ENCODE data around the gene WSCD1.

The WSCD1 gene

GRCh38 chr17:6110592-6110991, 40.4 kb downstream of the WSCD1 start:
- no peak for DNase-seq (ENCODE audit: low read depth)
- TF ChIP-seq CTCF (IDR thresholded peaks at IDR 0.05; ENCODE audit: control insufficient read depth, insufficient read depth, low read depth, low read length, missing control alignments): no peak
- H3K4me3 ChIP-seq (ENCODE audit: control insufficient read depth, low read depth, low read length): no peak overlapping the region

GRCh38 chr17:6120351-6120750, 50.2 kb downstream of the WSCD1 start:
- TF ChIP-seq CTCF (IDR thresholded peaks at IDR 0.05; ENCODE audit: control insufficient read depth, insufficient read depth, low read depth, low read length, missing control alignments): no peak
- no peak for DNase-seq (ENCODE audit: low read depth)
- no peak overlapping the region for H3K4me3 ChIP-seq (ENCODE audit: control insufficient read depth, low read depth, low read length)

- H3K4me3 ChIP-seq (ENCODE audit: control insufficient read depth, low read depth, low read length): no peak overlapping the region
- TF ChIP-seq CTCF (IDR thresholded peaks at IDR 0.05; ENCODE audit: control insufficient read depth, insufficient read depth, low read depth, low read length, missing control alignments): no peak
- DNase-seq (ENCODE audit: low read depth): no peak
Observed at GRCh38 chr17:6124856-6125255, 54.7 kb downstream of the WSCD1 start.

- DNase-seq (ENCODE audit: low read depth): no peak
- no peak for TF ChIP-seq CTCF (IDR thresholded peaks at IDR 0.05; ENCODE audit: control insufficient read depth, insufficient read depth, low read depth, low read length, missing control alignments)
Observed at GRCh38 chr17:6126768-6127167, 56.6 kb downstream of the WSCD1 start.

GRCh38 chr17:6134721-6135120, 64.5 kb downstream of the WSCD1 start:
- no peak overlapping the region for H3K4me3 ChIP-seq (ENCODE audit: control insufficient read depth, low read depth, low read length)
- TF ChIP-seq CTCF (IDR thresholded peaks at IDR 0.05; ENCODE audit: control insufficient read depth, insufficient read depth, low read depth, low read length, missing control alignments): no peak
- no peak for DNase-seq (ENCODE audit: low read depth)

More at GRCh38 chr17:6126768-6127167, 56.6 kb downstream of the WSCD1 start:
- H3K4me3 ChIP-seq (ENCODE audit: control insufficient read depth, low read depth, low read length): no peak overlapping the region

- TF ChIP-seq CTCF (IDR thresholded peaks at IDR 0.05; ENCODE audit: control insufficient read depth, insufficient read depth, low read depth, low read length, missing control alignments): no peak
- no peak overlapping the region for H3K4me3 ChIP-seq (ENCODE audit: control insufficient read depth, low read depth, low read length)
- DNase-seq (ENCODE audit: low read depth): no peak
Observed at GRCh38 chr17:6135236-6135635, 65.1 kb downstream of the WSCD1 start.

GRCh38 chr17:6135996-6136395, 65.8 kb downstream of the WSCD1 start:
- no peak for DNase-seq (ENCODE audit: low read depth)
- TF ChIP-seq CTCF (IDR thresholded peaks at IDR 0.05; ENCODE audit: control insufficient read depth, insufficient read depth, low read depth, low read length, missing control alignments): no peak
- no peak overlapping the region for H3K4me3 ChIP-seq (ENCODE audit: control insufficient read depth, low read depth, low read length)
